HG03354 (cell line): ENCODE results near the gene SYT6.

Experiments used
- ATAC-seq: cut with Tn5 transposase; IDR thresholded peaks from one replicate; pipeline ENCODE4 v1.9.1; 2021; ENCODE audit warnings: mild to moderate bottlenecking; ENCODE audit not compliant: unreplicated experiment, poor library complexity, severe bottlenecking

The SYT6 gene

GRCh38 chr1:114156538-114157274 lies 3.0 kb upstream of the SYT6 start:
- no peak for ATAC-seq

GRCh38 chr1:114155706-114156105 lies 2.0 kb upstream of the SYT6 start:
- ATAC-seq: no peak

- no peak for ATAC-seq
Observed at GRCh38 chr1:114154963-114155322, 1.3 kb upstream of the SYT6 start.

GRCh38 chr1:114154146-114154962 lies 685 bp upstream of the SYT6 start:
- ATAC-seq: no peak

GRCh38 chr1:114152508-114153260 lies 985 bp downstream of the SYT6 start:
- no peak for ATAC-seq

- no peak for ATAC-seq
Observed at GRCh38 chr1:114152089-114152507, 1.6 kb downstream of the SYT6 start.

GRCh38 chr1:114150016-114150415 lies 3.7 kb downstream of the SYT6 start:
- ATAC-seq: no peak

GRCh38 chr1:114149211-114149610 lies 4.5 kb downstream of the SYT6 start:
- ATAC-seq: no peak

- no peak for ATAC-seq
Observed at GRCh38 chr1:114145504-114146151, 8.0 kb downstream of the SYT6 start.

- no peak for ATAC-seq
Observed at GRCh38 chr1:114144016-114144415, 9.7 kb downstream of the SYT6 start.

- no peak for ATAC-seq
Observed at GRCh38 chr1:114139540-114139939, 14.1 kb downstream of the SYT6 start.

- ATAC-seq: no peak
Observed at GRCh38 chr1:114137497-114137896, 16.2 kb downstream of the SYT6 start.

- ATAC-seq: no peak
Observed at GRCh38 chr1:114135786-114136185, 17.9 kb downstream of the SYT6 start.

GRCh38 chr1:114134518-114134917 lies 19.2 kb downstream of the SYT6 start:
- ATAC-seq: no peak

- ATAC-seq: no peak
Observed at GRCh38 chr1:114133129-114133528, 20.5 kb downstream of the SYT6 start.

GRCh38 chr1:114131526-114132220 lies 22.0 kb downstream of the SYT6 start:
- no peak for ATAC-seq

GRCh38 chr1:114130846-114131525 lies 22.7 kb downstream of the SYT6 start:
- no peak for ATAC-seq

- no peak for ATAC-seq
Observed at GRCh38 chr1:114130213-114130612, 23.5 kb downstream of the SYT6 start.

GRCh38 chr1:114128293-114128692 lies 25.4 kb downstream of the SYT6 start:
- no peak for ATAC-seq
